Measurements from ENCODE around the gene NLRC5.
"Not testable (repeated sequence)": the region's sequence is repeated elsewhere in the genome, so short reads cannot be mapped to it uniquely, and the experiment has no call there.

NLRC5 gene

DNA sequence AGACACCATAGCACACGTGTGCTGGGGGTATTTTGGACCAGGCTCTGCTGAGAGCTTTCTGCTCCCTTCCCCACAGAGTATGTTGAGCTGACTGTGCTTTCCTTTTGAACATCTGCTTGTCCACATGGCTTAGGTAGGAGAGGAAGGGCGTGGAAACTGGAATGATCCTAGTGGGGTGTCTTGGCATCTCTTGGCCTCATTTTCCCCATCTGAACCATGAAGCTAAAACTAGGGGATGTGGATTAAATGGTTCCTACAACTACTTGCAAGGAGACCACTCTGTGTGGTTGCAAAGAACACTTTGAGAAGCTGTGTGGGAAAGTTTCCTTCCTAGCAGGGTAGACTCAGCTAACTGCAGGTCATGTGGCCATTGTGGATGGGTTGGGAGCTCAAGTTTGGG lies 6.7 kb upstream of the NLRC5 start:
- no peak for TF ChIP-seq POLR2A (IDR thresholded peaks at IDR 0.05; ENCODE audit: low read depth, low read length)
- no peak for DNase-seq (ENCODE audit: insufficient read length, low spot score)
- no peak for FAIRE-seq

- no peak for TF ChIP-seq POLR2A (IDR thresholded peaks at IDR 0.05; ENCODE audit: low read depth, low read length)
- DNase-seq (ENCODE audit: insufficient read length, low spot score): no peak
- FAIRE-seq: no peak
Observed at GRCh38 chr16:56983211-56983751, 6.1 kb upstream of the NLRC5 start.

DNA sequence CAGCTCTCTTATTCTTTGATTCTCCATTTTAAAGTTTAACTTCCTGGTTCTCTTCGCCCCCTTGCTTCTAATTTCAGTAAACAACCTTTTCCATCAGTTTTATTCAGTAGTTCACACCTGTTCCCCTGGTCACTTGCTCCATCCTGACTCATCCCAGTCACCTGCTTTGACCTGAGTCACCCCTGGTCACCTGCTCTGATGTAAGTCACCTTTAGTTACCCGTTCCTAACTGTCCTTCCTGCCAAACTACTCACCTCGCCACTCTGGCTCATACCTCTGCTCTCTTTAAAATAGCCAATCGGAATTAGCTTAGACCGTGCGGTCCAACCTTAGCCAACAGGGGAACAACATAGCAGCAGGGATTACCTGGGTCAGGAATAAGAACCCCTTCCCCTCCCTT lies 4.7 kb upstream of the NLRC5 start:
- TF ChIP-seq POLR2A (IDR thresholded peaks at IDR 0.05; ENCODE audit: low read depth, low read length): no peak
- no peak for DNase-seq (ENCODE audit: insufficient read length, low spot score)
- FAIRE-seq: no peak

DNA sequence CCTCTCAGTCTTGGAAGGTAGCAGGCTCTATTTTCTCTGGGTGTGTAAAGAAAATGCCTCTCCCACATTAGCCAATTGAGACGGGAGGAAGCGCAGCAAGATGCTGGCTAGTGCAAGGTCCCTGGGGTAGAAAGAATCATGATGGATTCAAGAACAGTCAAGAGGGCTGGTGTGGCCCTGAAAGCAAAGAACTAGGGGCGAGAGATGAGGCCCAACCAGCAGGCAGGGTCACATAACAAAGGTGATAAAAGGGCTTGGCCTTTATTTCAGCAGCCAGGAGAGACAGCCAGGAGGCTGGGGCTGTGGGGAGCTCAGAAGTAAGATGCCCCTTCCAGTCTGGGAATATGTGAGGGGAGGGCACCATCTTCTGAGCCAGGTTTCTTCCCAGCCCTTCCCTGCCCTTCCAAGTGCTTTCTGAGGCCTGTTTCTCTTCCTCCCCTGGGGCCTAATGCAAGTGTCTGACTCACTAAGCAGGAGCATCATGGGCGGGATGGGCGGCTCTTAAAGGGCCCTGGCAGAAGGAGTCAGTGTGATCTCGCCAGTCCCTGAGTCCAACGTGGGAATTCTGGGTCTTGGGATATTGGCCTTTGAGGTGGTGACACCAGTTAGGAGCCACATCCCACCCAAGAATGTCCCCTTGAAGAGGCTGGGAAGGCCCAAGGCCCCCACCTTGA lies 3.9 kb upstream of the NLRC5 start:
- FAIRE-seq (peak; percentile 77), DNase-seq (ENCODE audit: insufficient read length, low spot score) (peak; percentile 87)
- TF ChIP-seq POLR2A (IDR thresholded peaks at IDR 0.05; ENCODE audit: low read depth, low read length): peak; percentile 38; the same call in 1 of the 2 replicates

- FAIRE-seq (no peak), DNase-seq (ENCODE audit: insufficient read length, low spot score) (no peak)
- TF ChIP-seq POLR2A (IDR thresholded peaks at IDR 0.05; ENCODE audit: low read depth, low read length): no peak
Observed at GRCh38 chr16:56985962-56986360, 3.4 kb upstream of the NLRC5 start.

GRCh38 chr16:56986361-56986760 lies 3.0 kb upstream of the NLRC5 start:
- no peak for TF ChIP-seq POLR2A (IDR thresholded peaks at IDR 0.05; ENCODE audit: low read depth, low read length)
- DNase-seq (ENCODE audit: insufficient read length, low spot score): no peak
- no peak for FAIRE-seq

DNA sequence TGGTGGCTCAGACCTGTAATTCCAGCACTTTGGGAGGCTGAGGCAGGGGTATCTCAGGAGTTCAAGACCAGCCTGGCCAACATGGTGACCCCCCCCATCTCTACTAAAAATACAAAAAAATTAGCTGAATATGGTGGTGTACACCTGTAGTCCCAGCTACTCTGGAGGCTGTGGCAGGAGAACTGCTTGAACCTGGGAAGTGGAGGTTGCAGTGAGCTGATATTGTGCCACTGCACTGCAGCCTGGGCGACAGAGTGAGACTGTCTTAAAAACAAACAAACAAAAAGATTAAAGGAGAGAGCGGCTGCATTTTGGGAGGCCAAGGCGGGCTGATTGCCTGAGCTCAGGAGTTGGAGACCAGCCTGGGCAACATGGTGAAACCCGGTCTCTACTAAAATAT lies 2.4 kb upstream of the NLRC5 start:
- not testable (repeated sequence) for DNase-seq (ENCODE audit: insufficient read length, low spot score); FAIRE-seq

DNA sequence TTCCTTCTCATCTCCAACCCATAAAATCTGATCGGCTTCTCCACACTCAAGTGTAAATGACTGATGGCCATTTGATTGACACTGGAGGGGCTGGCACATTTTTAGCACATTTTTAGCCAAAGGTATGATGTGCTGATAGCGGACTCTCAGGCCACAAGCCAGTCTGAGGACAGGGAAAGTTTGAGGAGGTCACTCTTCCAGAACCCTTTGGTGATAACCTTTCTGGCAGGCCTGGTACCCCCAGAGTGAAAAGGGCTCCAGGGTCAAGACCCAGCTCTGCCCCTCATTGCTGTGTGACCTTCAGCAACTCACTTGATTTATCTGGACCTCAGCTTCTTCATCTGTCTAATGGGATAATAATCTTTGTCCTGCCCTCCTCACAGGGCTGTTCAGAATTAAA lies 1.7 kb upstream of the NLRC5 start:
- FAIRE-seq (no peak), DNase-seq (ENCODE audit: insufficient read length, low spot score) (no peak)
- no peak for TF ChIP-seq POLR2A (IDR thresholded peaks at IDR 0.05; ENCODE audit: low read depth, low read length)

GRCh38 chr16:56988161-56988947 lies 1.0 kb upstream of the NLRC5 start:
- no peak for FAIRE-seq
- TF ChIP-seq POLR2A (IDR thresholded peaks at IDR 0.05; ENCODE audit: low read depth, low read length): no peak

GRCh38 chr16:56989988-56990387 lies 631 bp downstream of the NLRC5 start:
- DNase-seq (ENCODE audit: insufficient read length, low spot score) (no peak), FAIRE-seq (no peak)
- no peak for TF ChIP-seq POLR2A (IDR thresholded peaks at IDR 0.05; ENCODE audit: low read depth, low read length)

More at GRCh38 chr16:56988161-56988947, 1.0 kb upstream of the NLRC5 start:
- no peak for DNase-seq (ENCODE audit: insufficient read length, low spot score)

DNA sequence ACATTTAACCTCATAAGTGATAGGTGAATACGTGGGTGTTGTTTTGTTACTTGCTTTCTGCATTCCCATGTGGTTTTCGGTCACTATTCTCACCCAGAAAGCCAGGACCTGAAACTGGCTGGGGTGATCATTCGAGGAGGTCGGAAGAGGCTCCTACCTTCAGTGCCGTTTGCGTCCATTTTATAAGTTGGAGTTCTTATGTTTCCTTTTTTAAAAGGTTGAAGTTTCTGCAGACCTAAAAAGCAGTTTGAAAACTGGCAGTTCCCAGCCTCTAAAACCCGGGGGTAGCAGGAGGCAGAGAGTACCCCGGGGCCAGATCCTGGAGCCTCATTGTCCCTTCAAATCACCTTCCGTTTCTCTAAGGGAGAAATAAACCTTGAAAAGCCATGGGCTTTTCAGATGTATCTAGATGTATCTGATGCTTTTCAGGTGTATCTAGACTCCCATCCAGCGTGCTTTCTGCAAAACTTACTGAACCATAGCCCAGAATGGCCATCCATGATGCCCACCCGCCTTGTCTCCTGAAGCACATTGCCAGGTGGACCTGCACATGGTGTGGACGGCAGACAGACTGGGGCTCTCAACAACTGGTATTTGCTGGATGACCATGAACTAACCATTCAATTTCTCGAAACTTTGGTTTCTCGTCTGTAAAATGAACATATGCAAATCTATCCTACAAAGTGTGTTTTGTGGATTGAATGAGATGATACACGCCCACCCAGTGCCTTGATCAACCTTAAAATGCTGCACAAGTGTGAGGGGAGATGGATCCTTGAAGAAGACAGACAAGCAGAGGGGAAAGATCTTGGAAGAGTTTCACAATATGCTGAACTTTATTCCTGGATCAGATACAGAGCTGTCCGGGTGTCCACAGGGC lies 1.3 kb downstream of the NLRC5 start:
- no peak for TF ChIP-seq POLR2A (IDR thresholded peaks at IDR 0.05; ENCODE audit: low read depth, low read length)
- DNase-seq (ENCODE audit: insufficient read length, low spot score) (no peak), FAIRE-seq (no peak)

DNA sequence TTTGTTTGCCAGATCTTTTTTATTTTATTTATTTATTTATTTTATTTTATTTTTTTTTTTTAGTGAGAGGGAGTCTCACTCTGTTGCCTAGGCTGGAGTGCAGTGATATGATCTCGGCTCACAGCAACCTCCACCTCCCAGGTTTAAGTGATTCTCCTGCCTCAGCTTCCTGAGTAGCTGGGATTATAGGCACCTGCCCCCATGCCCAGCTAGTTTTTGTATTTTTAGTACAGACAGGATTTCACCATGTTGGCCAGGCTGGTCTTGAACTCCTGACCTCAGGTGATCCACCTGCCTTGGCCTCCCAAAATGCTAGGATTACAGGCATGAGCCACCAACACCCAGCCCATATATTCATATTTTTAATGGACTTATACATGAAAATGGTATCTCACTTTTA lies 3.1 kb downstream of the NLRC5 start:
- not testable (repeated sequence) for FAIRE-seq; DNase-seq (ENCODE audit: insufficient read length, low spot score)

- DNase-seq (ENCODE audit: insufficient read length, low spot score) (no peak), FAIRE-seq (no peak)
- TF ChIP-seq POLR2A (IDR thresholded peaks at IDR 0.05; ENCODE audit: low read depth, low read length): no peak
Observed at GRCh38 chr16:56993204-56993603, 3.8 kb downstream of the NLRC5 start.

- no peak for TF ChIP-seq POLR2A (IDR thresholded peaks at IDR 0.05; ENCODE audit: low read depth, low read length)
- DNase-seq (ENCODE audit: insufficient read length, low spot score) (no peak), FAIRE-seq (no peak)
Observed at GRCh38 chr16:56994311-56994710, 5.0 kb downstream of the NLRC5 start.
